K562 (cell line): ENCODE data around the gene RNASE7. TPM values are rescaled to one million over a fixed set of nuclear protein-coding genes. Genes with fewer than 3 reads are reported as not detected.

Source experiments
- ATAC-seq: fragments of 200-7000 bp; cut with Tn5 transposase; 3 replicates; pipeline ENCODE4 v1.9.1; 2020; ENCODE audit warnings: moderate library complexity
- BruUV-seq: library from RNA; stranded (reverse); fragments of 400-500 nt; replicated peaks from 2 replicates; lab custom pipeline; 2021; lab: Mats Ljungman, UMichigan
- CTCF ChIA-PET: fragments of 300-600 bp; formaldehyde crosslinking; extraction: SDS; loops from one replicate; lab custom pipeline; 2021; ENCODE audit warnings: low intra/inter-chr PET ratio; lab: Yijun Ruan, JAX
- POLR2A ChIA-PET: fragments of 300-600, 350-650 bp; sonication (Branson Sonifier 250); formaldehyde crosslinking; extraction: SDS; loops from one replicate; lab custom pipeline; 2021; ENCODE audit warnings: antibody characterized with exemption, inconsistent platforms; lab: Yijun Ruan, JAX
- DNase-seq, 4 experiments: peaks; one replicate each; pipeline versions ENCODE4 v3.0.0 to v3.0.0-alpha.2; 2011 to 2018; ENCODE audit warnings: low spot score in 3 of 4, mixed read lengths in 3 of 4; ENCODE audit errors: extremely low read depth in 1 of 4
- FAIRE-seq: peaks from 2 replicates; lab custom pipeline; 2011; peaks lifted over from hg19 to GRCh38; lab: Jason Lieb, UNC
- H2AFZ ChIP-seq: 2 replicates; pipeline ENCODE4 v1.6.0; 2011; ENCODE audit warnings: low read depth, low read length, control low read depth, inconsistent platforms
- H3K27ac ChIP-seq: fragments of 200-600 bp; 3 replicates; pipeline ENCODE4 v1.8.0; 2011; ENCODE audit warnings: low read depth, mild to moderate bottlenecking, control low read depth, inconsistent platforms, low read length, moderate library complexity, mixed read lengths; ENCODE audit errors: extremely low read depth
- H3K27me3 ChIP-seq, 2 experiments: fragments of 300-600 bp in 1 of 2; 2 replicates in 1 of 2; 3 replicates in 1 of 2; pipeline versions ENCODE4 v1.6.0 to v1.8.0; 2011; ENCODE audit warnings: inconsistent platforms in 2 of 2, low read length in 2 of 2, mild to moderate bottlenecking in 1 of 2, mixed read lengths in 1 of 2, moderate library complexity in 1 of 2; ENCODE audit not compliant: control insufficient read depth in 2 of 2, insufficient read depth in 2 of 2
- H3K36me3 ChIP-seq: fragments of 300-600 bp; 3 replicates; pipeline ENCODE4 v1.8.0; 2011; ENCODE audit warnings: mild to moderate bottlenecking, low read length, inconsistent platforms; ENCODE audit not compliant: control insufficient read depth, insufficient read depth
- H3K4me1 ChIP-seq, 2 experiments: fragments of 200-600 bp in 1 of 2; replicated peaks in 1 of 2; 2 replicates in 1 of 2; 3 replicates in 1 of 2; pipeline versions ENCODE4 v1.5.1 to v1.8.0; 2011; ENCODE audit warnings: inconsistent platforms in 2 of 2, low read length in 2 of 2, mild to moderate bottlenecking in 1 of 2, mixed read lengths in 1 of 2, moderate library complexity in 1 of 2; ENCODE audit not compliant: control insufficient read depth in 2 of 2, insufficient read depth in 2 of 2
- H3K4me2 ChIP-seq: 2 replicates; pipeline ENCODE4 v1.6.1; 2011; ENCODE audit warnings: low read length, control low read depth, inconsistent platforms, mixed read lengths; ENCODE audit not compliant: insufficient read depth
- H3K4me3 ChIP-seq: fragments of 200-600 bp; sonication (generic), shearing (Covaris generic); 2 replicates; pipeline ENCODE4 v1.5.1; 2016; ENCODE audit warnings: control low read depth, inconsistent platforms
- H3K79me2 ChIP-seq: fragments of 200-600 bp; 3 replicates; pipeline ENCODE4 v1.8.0; 2011; ENCODE audit warnings: low read length, inconsistent platforms; ENCODE audit not compliant: control insufficient read depth, insufficient read depth
- H3K9ac ChIP-seq, 2 experiments: 2 replicates each; pipeline versions ENCODE4 v1.6.0 to v1.6.1; 2011; ENCODE audit warnings: low read depth in 2 of 2, low read length in 2 of 2, control low read depth in 1 of 2, inconsistent platforms in 1 of 2, mild to moderate bottlenecking in 1 of 2, mixed read lengths in 1 of 2; ENCODE audit not compliant: insufficient read depth in 1 of 2
- H3K9me1 ChIP-seq: one replicate; pipeline ENCODE4 v1.6.0; 2011; ENCODE audit warnings: inconsistent platforms, mild to moderate bottlenecking, low read length, moderate library complexity; ENCODE audit not compliant: control insufficient read depth, insufficient read depth
- H3K9me3 ChIP-seq: replicated peaks from 2 replicates; pipeline ENCODE4 v1.5.1; 2011; ENCODE audit warnings: low read depth, low read length, inconsistent platforms; ENCODE audit not compliant: control insufficient read depth, insufficient read depth
- H4K20me1 ChIP-seq: replicated peaks from 2 replicates; pipeline ENCODE4 v1.6.1; 2011; ENCODE audit warnings: low read length, inconsistent platforms, mixed read lengths; ENCODE audit not compliant: control insufficient read depth, insufficient read depth
- ATF4 ChIP-seq: fragments of 450-650 bp; formaldehyde crosslinking; IDR thresholded peaks from 2 replicates; pipeline ENCODE4 v1.4.0; 2022; ENCODE audit warnings: mild to moderate bottlenecking, moderate library complexity
- FOXP4 ChIP-seq: sonication (generic); formaldehyde crosslinking; IDR thresholded peaks from 2 replicates; pipeline ENCODE4 v1.8.0; 2022; ENCODE audit warnings: mild to moderate bottlenecking, missing genetic modification reagents, borderline replicate concordance
- KAT8 ChIP-seq: fragments of 450-650 bp; IDR thresholded peaks from 2 replicates; pipeline ENCODE4 v1.6.1; 2016; ENCODE audit warnings: low read depth, mild to moderate bottlenecking
- MTA3 ChIP-seq: fragments of 450-650 bp; formaldehyde crosslinking; IDR thresholded peaks from 2 replicates; pipeline ENCODE4 v1.6.1; 2017; ENCODE audit warnings: mild to moderate bottlenecking, borderline replicate concordance
- NELFE ChIP-seq: IDR thresholded peaks from 2 replicates; pipeline ENCODE4 v1.6.1; 2011; ENCODE audit warnings: mild to moderate bottlenecking; ENCODE audit not compliant: insufficient read depth, insufficient read length
- PYGO2 ChIP-seq: fragments of 450-650 bp; IDR thresholded peaks from 2 replicates; pipeline ENCODE4 v1.6.1; 2016; ENCODE audit warnings: mild to moderate bottlenecking, missing genetic modification characterization, moderate library complexity, missing compliant biosample characterization
- RAD21 ChIP-seq, 2 experiments: fragments of 250-450 bp in 1 of 2; fragments of 450-650 bp in 1 of 2; sonication (Bioruptor Pico) in 1 of 2; formaldehyde crosslinking in 1 of 2; IDR thresholded peaks in 1 of 2; conservative IDR thresholded peaks in 1 of 2; 2 replicates each; pipeline versions ENCODE4 v1.4.0 to v1.8.0; 2020 to 2022; ENCODE audit warnings: mild to moderate bottlenecking in 2 of 2, moderate library complexity in 1 of 2
- TSC22D4 ChIP-seq: fragments of 450-650 bp; IDR thresholded peaks from 2 replicates; pipeline ENCODE4 v1.6.1; 2016; ENCODE audit warnings: missing genetic modification characterization, missing biosample characterization, control low read depth
- WGBS: fragments of 100-300 bp; shearing (Covaris generic); methylation state at CpG from one replicate; pipeline ENCODE4 v1.1.6; 2016; ENCODE audit warnings: low coverage, mixed read lengths; ENCODE audit not compliant: insufficient coverage; ENCODE audit errors: missing lambda C conversion rate; 5-methylcytosine and 5-hydroxymethylcytosine counted together
- in situ Hi-C: fragments of 300-500 bp; cut with MboI; formaldehyde crosslinking; loops from 4 replicates; pipeline ENCODE4 v1.15.0; 2018; ENCODE audit warnings: inconsistent platforms, mixed read lengths
- intact Hi-C: fragments of 100-400 bp; cut with micrococcal nuclease; formaldehyde crosslinking; loops from 2 replicates; pipeline ENCODE4 v1.14.2; 2022
- polyA plus RNA-seq, 8 experiments: library from polyadenylated mRNA; depleted of rRNA in 4 of 8; stranded (reverse) in 5 of 8; unstranded in 3 of 8; fragments of >200 nt; fragmentation: Nextera tagmentation in 2 of 8; fragmentation: Illumina TruSeq in 1 of 8; extraction: Ambion mirVana in 2 of 8; extraction: Trizol in 1 of 8; gene quantifications; 2 replicates each; pipeline versions ENCODE4 v1.2.1 to v1.2.3, GENCODE V29; 2011 to 2014; ENCODE audit warnings: inconsistent platforms in 1 of 8, missing spikeins in 1 of 8
- total RNA-seq, 7 experiments: library from RNA; depleted of rRNA in 6 of 7; stranded (reverse); fragments of >200 nt in 6 of 7; fragmentation: Illumina TruSeq in 2 of 7; extraction: Trizol in 2 of 7; gene quantifications; 2 replicates each; pipeline versions ENCODE4 v1.2.1 to v1.2.3, GENCODE V29; 2011 to 2021; ENCODE audit warnings: low replicate concordance in 1 of 7
- TF ChIP-seq, protein P1 (sequence below): sonication (generic); formaldehyde crosslinking; IDR thresholded peaks from 2 replicates; pipeline ENCODE4 v1.8.1; 2023; ENCODE audit warnings: mild to moderate bottlenecking, missing genetic modification reagents
- TF ChIP-seq, protein P2 (sequence below): fragments of 450-650 bp; IDR thresholded peaks from 2 replicates; pipeline ENCODE4 v1.6.1; 2016; ENCODE audit warnings: low read depth, mild to moderate bottlenecking, moderate library complexity
- TF ChIP-seq, protein P3 (sequence below): fragments of 450-650 bp; IDR thresholded peaks from 2 replicates; pipeline ENCODE4 v1.6.1; 2016; ENCODE audit warnings: mild to moderate bottlenecking

The RNASE7 gene
- total and polyA plus RNA-seq, 9 of the 15 experiments (the other 6 are each of a cell fraction or from before 2014, with no cell fraction given), result not detected

DNA sequence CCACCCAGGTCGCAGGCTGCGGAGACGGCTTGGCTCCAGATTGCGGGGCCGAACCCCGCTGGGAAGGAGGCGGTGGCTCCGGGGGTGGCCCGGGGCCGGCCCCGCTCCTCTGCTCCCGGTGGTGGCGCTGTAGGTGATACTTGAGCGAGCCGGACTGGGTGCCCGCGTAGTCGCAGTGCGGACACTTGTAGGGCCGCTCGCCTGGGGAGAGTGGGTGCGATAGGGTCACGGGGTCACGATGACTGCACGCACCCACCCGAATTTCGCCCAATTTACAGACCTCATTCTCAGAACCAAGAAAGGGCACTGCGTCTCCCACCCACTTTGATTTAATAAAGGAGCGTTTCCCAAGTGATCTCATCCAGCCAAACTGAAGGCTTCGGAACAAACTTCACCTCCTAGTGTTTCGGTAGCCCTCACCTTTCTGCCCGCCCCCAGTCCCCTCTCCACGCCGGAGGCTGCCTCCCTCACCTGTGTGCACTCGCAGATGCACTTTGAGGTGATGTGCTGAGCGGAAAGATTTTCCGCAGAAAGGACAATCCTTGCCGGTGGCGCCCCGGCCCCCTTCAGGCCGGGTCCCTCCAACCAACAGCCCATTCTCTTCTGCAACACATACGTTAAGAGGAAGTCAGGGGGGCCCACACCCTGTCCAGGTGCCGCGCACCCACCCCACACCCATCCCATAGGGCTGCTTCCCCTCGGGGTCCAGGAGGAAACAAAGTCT, 48.9 kb downstream of the RNASE7 start:
- H3K36me3 ChIP-seq, result peaks cover 5% of the 10 kb centered on the region; the same call in 1 of the 3 replicates
- no peaks in the 10 kb centered on the region for H3K27me3 ChIP-seq
- intact Hi-C loops, result loop anchor here (1.0 kb wide), 1 partner anchor 23 kb away; no protein-coding TSS in a partner anchor
- no peak overlapping the region for H3K9ac ChIP-seq
- H3K4me2 ChIP-seq, result no peak overlapping the region
- peaks cover 2 to 29% of the 10 kb centered on the region in 2 experiments; a peak in 3 of 5 replicates for H3K4me1 ChIP-seq
- H3K9me1 ChIP-seq, result no peaks in the 10 kb centered on the region
- H3K4me3 ChIP-seq, result no peak overlapping the region
- H3K9me3 ChIP-seq, result no peaks in the 10 kb centered on the region
- H4K20me1 ChIP-seq, result no peaks in the 10 kb centered on the region
- FAIRE-seq (no peak), ATAC-seq (no peak), DNase-seq (no peak)
- ChIA-PET POLR2A (interaction anchor here (0.6 kb wide), 2 partner anchors 23 to 79 kb away, joined by 3 to 4 read pairs; no protein-coding TSS in a partner anchor), CTCF (interaction anchor here (1.7 to 2.5 kb wide), 4 partner anchors 13 to 234 kb away, joined by 5 to 21 read pairs (median 12); partner anchors contain the start of gene ARHGEF40)
- in situ Hi-C loops, result no loop called here
- no peak overlapping the region for H2AFZ ChIP-seq
- no TSS peak for BruUV-seq
- TF ChIP-seq FOXP4 (CRISPR knock-in tag) (no peak), NELFE (no peak), KAT8 (no peak), PYGO2 (tag) (no peak), TSC22D4 (no peak), ATF4 (no peak), MTA3 (no peak), RAD21 (CRISPR knock-in tag; conservative IDR thresholded peaks at IDR 0.05 in 1 of 2, IDR thresholded peaks at IDR 0.05 in 1 of 2) (no peak)
- TF ChIP-seq, protein P1, sequence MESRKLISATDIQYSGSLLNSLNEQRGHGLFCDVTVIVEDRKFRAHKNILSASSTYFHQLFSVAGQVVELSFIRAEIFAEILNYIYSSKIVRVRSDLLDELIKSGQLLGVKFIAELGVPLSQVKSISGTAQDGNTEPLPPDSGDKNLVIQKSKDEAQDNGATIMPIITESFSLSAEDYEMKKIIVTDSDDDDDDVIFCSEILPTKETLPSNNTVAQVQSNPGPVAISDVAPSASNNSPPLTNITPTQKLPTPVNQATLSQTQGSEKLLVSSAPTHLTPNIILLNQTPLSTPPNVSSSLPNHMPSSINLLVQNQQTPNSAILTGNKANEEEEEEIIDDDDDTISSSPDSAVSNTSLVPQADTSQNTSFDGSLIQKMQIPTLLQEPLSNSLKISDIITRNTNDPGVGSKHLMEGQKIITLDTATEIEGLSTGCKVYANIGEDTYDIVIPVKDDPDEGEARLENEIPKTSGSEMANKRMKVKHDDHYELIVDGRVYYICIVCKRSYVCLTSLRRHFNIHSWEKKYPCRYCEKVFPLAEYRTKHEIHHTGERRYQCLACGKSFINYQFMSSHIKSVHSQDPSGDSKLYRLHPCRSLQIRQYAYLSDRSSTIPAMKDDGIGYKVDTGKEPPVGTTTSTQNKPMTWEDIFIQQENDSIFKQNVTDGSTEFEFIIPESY, result no peak
- TF ChIP-seq, protein P2, sequence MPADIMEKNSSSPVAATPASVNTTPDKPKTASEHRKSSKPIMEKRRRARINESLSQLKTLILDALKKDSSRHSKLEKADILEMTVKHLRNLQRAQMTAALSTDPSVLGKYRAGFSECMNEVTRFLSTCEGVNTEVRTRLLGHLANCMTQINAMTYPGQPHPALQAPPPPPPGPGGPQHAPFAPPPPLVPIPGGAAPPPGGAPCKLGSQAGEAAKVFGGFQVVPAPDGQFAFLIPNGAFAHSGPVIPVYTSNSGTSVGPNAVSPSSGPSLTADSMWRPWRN, result no peak
- TF ChIP-seq, protein P3, sequence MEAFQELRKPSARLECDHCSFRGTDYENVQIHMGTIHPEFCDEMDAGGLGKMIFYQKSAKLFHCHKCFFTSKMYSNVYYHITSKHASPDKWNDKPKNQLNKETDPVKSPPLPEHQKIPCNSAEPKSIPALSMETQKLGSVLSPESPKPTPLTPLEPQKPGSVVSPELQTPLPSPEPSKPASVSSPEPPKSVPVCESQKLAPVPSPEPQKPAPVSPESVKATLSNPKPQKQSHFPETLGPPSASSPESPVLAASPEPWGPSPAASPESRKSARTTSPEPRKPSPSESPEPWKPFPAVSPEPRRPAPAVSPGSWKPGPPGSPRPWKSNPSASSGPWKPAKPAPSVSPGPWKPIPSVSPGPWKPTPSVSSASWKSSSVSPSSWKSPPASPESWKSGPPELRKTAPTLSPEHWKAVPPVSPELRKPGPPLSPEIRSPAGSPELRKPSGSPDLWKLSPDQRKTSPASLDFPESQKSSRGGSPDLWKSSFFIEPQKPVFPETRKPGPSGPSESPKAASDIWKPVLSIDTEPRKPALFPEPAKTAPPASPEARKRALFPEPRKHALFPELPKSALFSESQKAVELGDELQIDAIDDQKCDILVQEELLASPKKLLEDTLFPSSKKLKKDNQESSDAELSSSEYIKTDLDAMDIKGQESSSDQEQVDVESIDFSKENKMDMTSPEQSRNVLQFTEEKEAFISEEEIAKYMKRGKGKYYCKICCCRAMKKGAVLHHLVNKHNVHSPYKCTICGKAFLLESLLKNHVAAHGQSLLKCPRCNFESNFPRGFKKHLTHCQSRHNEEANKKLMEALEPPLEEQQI, result no peak
- 90% methylated on average over 15 of the region's 45 CpGs for WGBS
- H3K27ac ChIP-seq, result no peak overlapping the region
- H3K79me2 ChIP-seq, result no peaks in the 10 kb centered on the region
